OCI-M1 (cell line): ENCODE data around the gene CHCHD3.
"Not testable (repeated sequence)": the region's sequence is repeated elsewhere in the genome, so short reads cannot be mapped to it uniquely, and the experiment has no call there.

Experiments
- DNase-seq: peaks from one replicate; lab custom pipeline; 2025; lab: John Stamatoyannopoulos, UW

Gene CHCHD3

GRCh38 chr7:133044722-133045473 is 37.0 kb downstream of the CHCHD3 start:
- DNase-seq, result no peak

- no peak for DNase-seq
Measured at GRCh38 chr7:133040674-133041073, 41.2 kb downstream of the CHCHD3 start.

GRCh38 chr7:133040178-133040577 is 41.7 kb downstream of the CHCHD3 start:
- DNase-seq, result no peak

- no peak for DNase-seq
Measured at GRCh38 chr7:133039614-133040013, 42.3 kb downstream of the CHCHD3 start.

GRCh38 chr7:133036289-133036688 is 45.6 kb downstream of the CHCHD3 start:
- peak; percentile 4 for DNase-seq

- DNase-seq, result not testable (repeated sequence)
Measured at GRCh38 chr7:133035240-133035639, 46.6 kb downstream of the CHCHD3 start.

- no peak for DNase-seq
Measured at GRCh38 chr7:133030346-133030745, 51.5 kb downstream of the CHCHD3 start.

GRCh38 chr7:133029463-133029862 is 52.4 kb downstream of the CHCHD3 start:
- DNase-seq, result no peak

- DNase-seq, result no peak
Measured at GRCh38 chr7:133027397-133027796, 54.5 kb downstream of the CHCHD3 start.

GRCh38 chr7:133026210-133026859 is 55.6 kb downstream of the CHCHD3 start:
- DNase-seq, result no peak

- DNase-seq, result no peak
Measured at GRCh38 chr7:133025056-133025455, 56.8 kb downstream of the CHCHD3 start.

- no peak for DNase-seq
Measured at GRCh38 chr7:133024596-133024995, 57.3 kb downstream of the CHCHD3 start.

GRCh38 chr7:133023370-133024071 is 58.4 kb downstream of the CHCHD3 start:
- DNase-seq, result no peak

GRCh38 chr7:133022661-133023060 is 59.2 kb downstream of the CHCHD3 start:
- DNase-seq, result no peak

- no peak for DNase-seq
Measured at GRCh38 chr7:133021196-133021595, 60.7 kb downstream of the CHCHD3 start.

- DNase-seq, result no peak
Measured at GRCh38 chr7:133020496-133020895, 61.4 kb downstream of the CHCHD3 start.

- DNase-seq, result no peak
Measured at GRCh38 chr7:133019590-133019989, 62.3 kb downstream of the CHCHD3 start.

GRCh38 chr7:133016604-133017003 is 65.3 kb downstream of the CHCHD3 start:
- no peak for DNase-seq

GRCh38 chr7:133015888-133016287 is 66.0 kb downstream of the CHCHD3 start:
- peak; percentile 36 for DNase-seq

- DNase-seq, result no peak
Measured at GRCh38 chr7:133011746-133012145, 70.1 kb downstream of the CHCHD3 start.

- no peak for DNase-seq
Measured at GRCh38 chr7:133009426-133010252, 72.3 kb downstream of the CHCHD3 start.

GRCh38 chr7:133007961-133008360 is 73.9 kb downstream of the CHCHD3 start:
- no peak for DNase-seq
